Measurements from ENCODE around the gene ESR2.

DNA sequence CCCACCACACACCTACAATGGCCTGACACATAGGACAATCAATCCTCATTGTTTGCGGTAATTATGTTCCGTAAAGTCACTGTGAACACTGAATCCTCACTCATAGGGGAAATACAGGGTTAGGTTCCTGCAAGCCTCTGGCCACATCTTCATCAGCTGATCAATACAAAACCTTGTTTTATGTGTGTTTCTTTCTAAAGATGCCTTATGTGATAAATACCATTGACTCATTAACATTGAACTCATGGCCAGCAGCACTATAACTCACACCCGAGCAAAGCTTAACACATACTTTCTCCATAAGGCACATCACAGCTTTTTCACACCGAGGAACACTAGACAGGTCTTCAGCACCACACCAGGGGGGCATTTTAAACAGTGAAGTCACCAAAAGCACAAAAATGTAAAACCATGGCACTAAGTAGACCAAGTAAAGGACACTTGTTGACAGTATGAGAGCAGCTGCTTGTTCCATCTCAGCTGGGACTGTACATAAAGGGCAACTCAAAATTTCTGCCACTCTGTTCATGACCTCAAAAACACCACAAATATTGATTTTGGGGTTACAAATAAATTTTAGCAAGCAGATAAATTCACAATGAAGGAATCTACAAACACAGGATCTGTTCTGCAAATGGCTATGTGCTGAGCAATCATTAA, 60.5 kb downstream of the ESR2 start:
- TF ChIP-seq, protein P1, sequence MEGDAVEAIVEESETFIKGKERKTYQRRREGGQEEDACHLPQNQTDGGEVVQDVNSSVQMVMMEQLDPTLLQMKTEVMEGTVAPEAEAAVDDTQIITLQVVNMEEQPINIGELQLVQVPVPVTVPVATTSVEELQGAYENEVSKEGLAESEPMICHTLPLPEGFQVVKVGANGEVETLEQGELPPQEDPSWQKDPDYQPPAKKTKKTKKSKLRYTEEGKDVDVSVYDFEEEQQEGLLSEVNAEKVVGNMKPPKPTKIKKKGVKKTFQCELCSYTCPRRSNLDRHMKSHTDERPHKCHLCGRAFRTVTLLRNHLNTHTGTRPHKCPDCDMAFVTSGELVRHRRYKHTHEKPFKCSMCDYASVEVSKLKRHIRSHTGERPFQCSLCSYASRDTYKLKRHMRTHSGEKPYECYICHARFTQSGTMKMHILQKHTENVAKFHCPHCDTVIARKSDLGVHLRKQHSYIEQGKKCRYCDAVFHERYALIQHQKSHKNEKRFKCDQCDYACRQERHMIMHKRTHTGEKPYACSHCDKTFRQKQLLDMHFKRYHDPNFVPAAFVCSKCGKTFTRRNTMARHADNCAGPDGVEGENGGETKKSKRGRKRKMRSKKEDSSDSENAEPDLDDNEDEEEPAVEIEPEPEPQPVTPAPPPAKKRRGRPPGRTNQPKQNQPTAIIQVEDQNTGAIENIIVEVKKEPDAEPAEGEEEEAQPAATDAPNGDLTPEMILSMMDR (IDR thresholded peaks at IDR 0.05): no peak
- TF ChIP-seq POLR2A (IDR thresholded peaks at IDR 0.05): no peak
- TF ChIP-seq EP300 (IDR thresholded peaks at IDR 0.05): no peak
